ENCODE data around the gene DBET. TPM values are rescaled to one million over a fixed set of nuclear protein-coding genes. Genes with fewer than 3 reads are reported as not detected.
A peak's percentile ranks its signal among the peaks of the same experiment; 100 is the strongest.
"Not testable (repeated sequence)": the region's sequence is repeated elsewhere in the genome, so short reads cannot be mapped to it uniquely, and the experiment has no call there.

DBET gene
- total RNA-seq, 1 donor from 2014 or later: not detected

DNA sequence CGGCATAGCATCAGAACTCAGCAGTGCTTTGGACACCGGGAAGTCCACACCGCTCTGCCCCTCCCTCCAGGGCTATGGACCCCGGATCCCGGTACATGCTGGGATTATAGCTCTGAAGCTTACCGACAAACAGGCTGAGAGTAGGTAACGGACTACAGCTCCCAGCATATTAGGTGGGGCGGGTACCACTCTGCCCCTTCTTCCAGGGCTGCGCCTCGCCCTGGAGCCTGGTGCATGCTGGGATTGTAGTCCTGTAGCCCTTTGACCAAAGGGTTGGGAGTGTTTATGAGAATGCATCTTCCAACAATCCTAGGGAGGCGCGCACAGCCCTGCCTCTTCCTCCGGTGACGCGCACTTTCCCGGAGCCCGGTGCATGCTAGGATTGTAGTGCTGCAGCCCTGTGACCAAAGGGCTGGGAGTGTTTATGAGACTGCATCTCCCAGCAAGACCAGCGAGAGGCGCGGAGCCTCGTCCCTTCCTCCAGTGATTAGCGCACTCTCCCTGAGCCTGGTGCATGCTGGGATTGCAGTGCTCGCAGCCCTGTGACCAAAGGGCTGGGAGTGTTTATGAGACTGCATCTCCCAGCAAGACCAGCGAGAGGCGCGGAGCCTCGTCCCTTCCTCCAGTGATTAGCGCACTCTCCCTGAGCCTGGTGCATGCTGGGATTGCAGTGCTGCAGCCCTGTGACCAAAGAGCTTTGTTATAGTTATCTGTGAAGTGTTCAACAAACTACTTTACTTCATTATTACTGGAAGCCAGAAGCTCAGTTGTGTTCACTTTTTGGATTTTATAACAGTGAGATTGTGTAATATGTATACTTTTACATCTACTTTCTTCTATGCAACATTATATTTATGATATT is 14.7 kb upstream of the DBET start:
- DNase-seq (ENCODE audit: low spot score): not testable (repeated sequence)

DNA sequence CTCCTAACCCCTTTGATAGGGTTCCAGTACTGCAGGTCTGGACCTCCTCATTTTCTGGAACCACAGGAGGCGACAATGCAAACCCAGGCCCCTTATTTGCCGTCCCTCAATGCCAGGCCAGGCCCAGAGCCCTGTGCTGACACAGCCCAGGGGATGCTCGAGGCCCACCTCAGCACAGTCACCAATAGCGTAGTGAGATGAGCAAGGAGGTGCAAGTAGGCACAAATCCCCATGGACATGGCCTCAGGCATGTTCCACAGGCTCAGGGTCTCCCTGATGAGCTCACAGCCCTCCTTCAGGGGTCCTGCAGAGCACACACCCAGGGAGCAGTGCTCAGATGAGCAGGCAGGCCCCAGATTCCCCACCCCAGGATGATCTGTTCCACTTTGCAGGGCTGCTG is 5.3 kb upstream of the DBET start:
- H3K36me3 ChIP-seq; H3F3A ChIP-seq (ENCODE audit: low read depth); H3K27me3 ChIP-seq; H3K4me1 Mint-ChIP-seq; H3K9ac ChIP-seq; H3K27ac ChIP-seq; H3K27ac Mint-ChIP-seq; H3K9me3 ChIP-seq (ENCODE audit: low read depth); H3K4me1 ChIP-seq; H3K4me2 ChIP-seq; H3K4me3 Mint-ChIP-seq; H3K4me3 ChIP-seq; H3K9me3 Mint-ChIP-seq; H3K27me3 Mint-ChIP-seq (ENCODE audit: insufficient read depth, low read depth); DNase-seq (ENCODE audit: low spot score); H4K20me1 ChIP-seq (ENCODE audit: low read depth); H3K79me2 ChIP-seq (ENCODE audit: low read depth); H3K36me3 Mint-ChIP-seq; H2AFZ ChIP-seq (replicated peaks): not testable (repeated sequence)

More for the DNA sequence above, 14.7 kb upstream of the DBET start:
- not testable (repeated sequence) for H3K27me3 Mint-ChIP-seq (ENCODE audit: insufficient read depth, low read depth); H3K9ac ChIP-seq; H3K27me3 ChIP-seq; H3K9me3 Mint-ChIP-seq; H3K4me1 Mint-ChIP-seq; H3K9me3 ChIP-seq (ENCODE audit: low read depth); H3K4me2 ChIP-seq; H3K36me3 Mint-ChIP-seq; H2AFZ ChIP-seq (replicated peaks); H3K79me2 ChIP-seq (ENCODE audit: low read depth); H4K20me1 ChIP-seq (ENCODE audit: low read depth); H3K4me3 ChIP-seq; H3K4me1 ChIP-seq; H3K27ac Mint-ChIP-seq; H3K4me3 Mint-ChIP-seq; H3K27ac ChIP-seq; H3K36me3 ChIP-seq; H3F3A ChIP-seq (ENCODE audit: low read depth)

GRCh38 chr4:190064805-190065204 is 503 bp downstream of the DBET start:
- not testable (repeated sequence) for H4K20me1 ChIP-seq (ENCODE audit: low read depth); H3F3A ChIP-seq (ENCODE audit: low read depth); H3K79me2 ChIP-seq (ENCODE audit: low read depth); H3K4me3 ChIP-seq; H3K27ac Mint-ChIP-seq; H3K27me3 ChIP-seq; H3K27me3 Mint-ChIP-seq (ENCODE audit: insufficient read depth, low read depth); H2AFZ ChIP-seq (replicated peaks); H3K27ac ChIP-seq; H3K4me1 Mint-ChIP-seq; H3K4me1 ChIP-seq; H3K9ac ChIP-seq; H3K4me2 ChIP-seq; H3K9me3 Mint-ChIP-seq; DNase-seq (ENCODE audit: low spot score); H3K36me3 Mint-ChIP-seq; H3K9me3 ChIP-seq (ENCODE audit: low read depth); H3K36me3 ChIP-seq; H3K4me3 Mint-ChIP-seq

DNA sequence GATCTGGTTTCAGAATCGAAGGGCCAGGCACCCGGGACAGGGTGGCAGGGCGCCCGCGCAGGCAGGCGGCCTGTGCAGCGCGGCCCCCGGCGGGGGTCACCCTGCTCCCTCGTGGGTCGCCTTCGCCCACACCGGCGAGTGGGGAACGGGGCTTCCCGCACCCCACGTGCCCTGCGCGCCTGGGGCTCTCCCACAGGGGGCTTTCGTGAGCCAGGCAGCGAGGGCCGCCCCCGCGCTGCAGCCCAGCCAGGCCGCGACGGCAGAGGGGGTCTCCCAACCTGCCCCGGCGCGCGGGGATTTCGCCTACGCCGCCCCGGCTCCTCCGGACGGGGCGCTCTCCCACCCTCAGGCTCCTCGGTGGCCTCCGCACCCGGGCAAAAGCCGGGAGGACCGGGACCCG is 4.0 kb downstream of the DBET start:
- not testable (repeated sequence) for H3K36me3 Mint-ChIP-seq; H3K79me2 ChIP-seq (ENCODE audit: low read depth); H3K9ac ChIP-seq; H2AFZ ChIP-seq (replicated peaks); H3K27me3 ChIP-seq; H3F3A ChIP-seq (ENCODE audit: low read depth); H3K27ac Mint-ChIP-seq; H3K27me3 Mint-ChIP-seq (ENCODE audit: insufficient read depth, low read depth); H3K4me3 Mint-ChIP-seq; H4K20me1 ChIP-seq (ENCODE audit: low read depth); H3K9me3 Mint-ChIP-seq; H3K9me3 ChIP-seq (ENCODE audit: low read depth); H3K4me2 ChIP-seq; H3K4me3 ChIP-seq; H3K4me1 ChIP-seq; H3K27ac ChIP-seq; H3K4me1 Mint-ChIP-seq; H3K36me3 ChIP-seq
- peak; percentile 0 for DNase-seq (ENCODE audit: low spot score)

DNA sequence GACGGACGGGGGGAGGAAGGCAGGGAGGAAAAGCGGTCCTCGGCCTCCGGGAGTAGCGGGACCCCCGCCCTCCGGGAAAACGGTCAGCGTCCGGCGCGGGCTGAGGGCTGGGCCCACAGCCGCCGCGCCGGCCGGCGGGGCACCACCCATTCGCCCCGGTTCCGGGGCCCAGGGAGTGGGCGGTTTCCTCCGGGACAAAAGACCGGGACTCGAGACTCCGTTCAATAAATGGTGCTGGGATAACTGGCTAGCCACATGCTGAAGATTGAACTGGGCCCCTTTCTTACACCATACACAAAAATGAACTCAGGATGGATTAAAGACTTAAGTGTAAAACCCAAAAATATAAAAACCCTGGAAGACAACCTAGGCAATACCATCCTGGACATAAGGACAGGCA is 28.8 kb downstream of the DBET start:
- not testable (repeated sequence) for H3K27me3 Mint-ChIP-seq (ENCODE audit: insufficient read depth, low read depth); H3K79me2 ChIP-seq (ENCODE audit: low read depth); H3K4me1 ChIP-seq; H3K36me3 ChIP-seq; H3K4me3 ChIP-seq; DNase-seq (ENCODE audit: low spot score); H3K9ac ChIP-seq; H3K36me3 Mint-ChIP-seq; H3K4me1 Mint-ChIP-seq; H3K9me3 Mint-ChIP-seq; H3K9me3 ChIP-seq (ENCODE audit: low read depth); H4K20me1 ChIP-seq (ENCODE audit: low read depth); H2AFZ ChIP-seq (replicated peaks); H3K4me3 Mint-ChIP-seq; H3K4me2 ChIP-seq; H3K27ac ChIP-seq; H3F3A ChIP-seq (ENCODE audit: low read depth); H3K27ac Mint-ChIP-seq; H3K27me3 ChIP-seq

- not testable (repeated sequence) for H3K27ac Mint-ChIP-seq; H3K9ac ChIP-seq; H3K79me2 ChIP-seq (ENCODE audit: low read depth); H3K4me1 ChIP-seq; H3K9me3 ChIP-seq (ENCODE audit: low read depth); H3K27ac ChIP-seq; H3K4me3 ChIP-seq; H4K20me1 ChIP-seq (ENCODE audit: low read depth); H3K36me3 Mint-ChIP-seq; H3K4me3 Mint-ChIP-seq; DNase-seq (ENCODE audit: low spot score); H3K36me3 ChIP-seq; H3K27me3 ChIP-seq; H3K9me3 Mint-ChIP-seq; H3K4me1 Mint-ChIP-seq; H3K27me3 Mint-ChIP-seq (ENCODE audit: insufficient read depth, low read depth); H2AFZ ChIP-seq (replicated peaks); H3K4me2 ChIP-seq; H3F3A ChIP-seq (ENCODE audit: low read depth)
Measured at GRCh38 chr4:190094031-190094430, 29.7 kb downstream of the DBET start.

GRCh38 chr4:190095335-190095734 is 31.0 kb downstream of the DBET start:
- H3K27me3 Mint-ChIP-seq (ENCODE audit: insufficient read depth, low read depth); H3K36me3 ChIP-seq; H3K4me3 ChIP-seq; H3K4me1 Mint-ChIP-seq; H3K27ac Mint-ChIP-seq; H3K4me3 Mint-ChIP-seq; H3K36me3 Mint-ChIP-seq; H3K27me3 ChIP-seq; H3K9me3 Mint-ChIP-seq; H3K9ac ChIP-seq; H4K20me1 ChIP-seq (ENCODE audit: low read depth); H3K4me1 ChIP-seq; H3K79me2 ChIP-seq (ENCODE audit: low read depth); H2AFZ ChIP-seq (replicated peaks); DNase-seq (ENCODE audit: low spot score); H3K4me2 ChIP-seq; H3K9me3 ChIP-seq (ENCODE audit: low read depth); H3K27ac ChIP-seq; H3F3A ChIP-seq (ENCODE audit: low read depth): not testable (repeated sequence)

GRCh38 chr4:190099605-190100004 is 35.3 kb downstream of the DBET start:
- not testable (repeated sequence) for H4K20me1 ChIP-seq (ENCODE audit: low read depth); DNase-seq (ENCODE audit: low spot score); H3K4me1 Mint-ChIP-seq; H3K4me1 ChIP-seq; H3K9me3 Mint-ChIP-seq; H3K36me3 Mint-ChIP-seq; H3K27me3 Mint-ChIP-seq (ENCODE audit: insufficient read depth, low read depth); H3K27ac ChIP-seq; H3K9ac ChIP-seq; H2AFZ ChIP-seq (replicated peaks); H3K27me3 ChIP-seq; H3K79me2 ChIP-seq (ENCODE audit: low read depth); H3F3A ChIP-seq (ENCODE audit: low read depth); H3K4me2 ChIP-seq; H3K27ac Mint-ChIP-seq; H3K9me3 ChIP-seq (ENCODE audit: low read depth); H3K4me3 ChIP-seq; H3K4me3 Mint-ChIP-seq; H3K36me3 ChIP-seq

Data from neural progenitor cell (in vitro differentiated cells).